Small intestine (tissue), 7 donors: Measurements from ENCODE around the gene IGFBP3. TPM values are rescaled to one million over a fixed set of nuclear protein-coding genes. Genes with fewer than 3 reads are reported as not detected.

Source experiments
- DNase-seq, 2 donors: peaks; one replicate each; pipeline versions ENCODE4 v3.0.0 to v3.0.0-alpha.2; 2013
- FAIRE-seq: peaks from 2 replicates; lab custom pipeline; 2012; peaks lifted over from hg19 to GRCh38; lab: Jason Lieb, UNC
- H3K27ac ChIP-seq, 3 donors: one replicate each; pipeline ENCODE4 v1.5.1; 2013; ENCODE audit warnings: low read length in 2 of 3, mild to moderate bottlenecking in 2 of 3, control low read depth in 1 of 3, inconsistent platforms in 1 of 3, low read depth in 1 of 3, moderate library complexity in 1 of 3
- H3K27me3 ChIP-seq, 3 donors: one replicate each; pipeline ENCODE4 v1.6.1; 2013; ENCODE audit warnings: low read length in 3 of 3, inconsistent platforms in 1 of 3; ENCODE audit not compliant: control insufficient read depth in 3 of 3, insufficient read depth in 3 of 3
- H3K36me3 ChIP-seq, 3 donors: one replicate each; pipeline ENCODE4 v1.6.1; 2013; ENCODE audit warnings: low read length in 3 of 3, inconsistent platforms in 1 of 3, low read depth in 1 of 3, mild to moderate bottlenecking in 1 of 3, moderate library complexity in 1 of 3; ENCODE audit not compliant: control insufficient read depth in 3 of 3, insufficient read depth in 2 of 3
- H3K4me1 ChIP-seq, 3 donors: one replicate each; pipeline ENCODE4 v1.6.1; 2013; ENCODE audit warnings: low read length in 2 of 3, inconsistent platforms in 1 of 3, low read depth in 1 of 3, mild to moderate bottlenecking in 1 of 3, moderate library complexity in 1 of 3; ENCODE audit not compliant: control insufficient read depth in 3 of 3, insufficient read depth in 2 of 3
- H3K4me3 ChIP-seq, 3 donors: one replicate each; pipeline ENCODE4 v1.5.1; 2013; ENCODE audit warnings: low read length in 3 of 3, control low read depth in 1 of 3, inconsistent platforms in 1 of 3, low read depth in 1 of 3, mild to moderate bottlenecking in 1 of 3, moderate library complexity in 1 of 3
- H3K9me3 ChIP-seq, 2 donors: one replicate each; pipeline ENCODE4 v1.6.1; 2013; ENCODE audit warnings: low read depth in 1 of 2, low read length in 1 of 2; ENCODE audit not compliant: control insufficient read depth in 2 of 2, insufficient read depth in 1 of 2
- WGBS, 3 donors: extraction: QIAGEN DNeasy Blood & Tissue Kit; methylation state at CpG; one replicate each; pipeline ENCODE4 v1.1.7; 2013; 5-methylcytosine and 5-hydroxymethylcytosine counted together
- polyA plus RNA-seq, 4 donors: library from polyadenylated mRNA; stranded (reverse) in 3 of 4; unstranded in 1 of 4; fragments of 200-250 nt in 3 of 4; fragments of 120-200 nt in 1 of 4; gene quantifications; one replicate each; pipeline versions ENCODE4 v1.2.1 to v1.2.3, GENCODE V29; 2013
- donor health status: healthy with polysubstance abuse.
- donor health status: control.
- donor health status: control.
- donor health status: Bipolar disorder and iron deficiency.
- donor health status: healthy.

Gene IGFBP3
- polyA plus RNA-seq, 4 donors: 1.6 to 108 (median 49.5) TPM

- Histone ChIP-seq H3K9me3 (no peaks in the 10 kb centered on the region), H3K4me3 (no peak overlapping the region), H3K27ac (no peak overlapping the region), H3K36me3 (peaks cover 0 to 23% (median 0%) of the 10 kb centered on the region in 3 donors), H3K4me1 (peaks cover 0 to 11% (median 0%) of the 10 kb centered on the region in 3 donors), H3K27me3 (peaks cover 0 to 25% (median 5%) of the 10 kb centered on the region in 3 donors)
- FAIRE-seq (no peak), DNase-seq (no peak)
- 71 to 83% (median 80%) methylated on average over 3 of the region's 3 CpGs for WGBS, 3 donors
Observed at GRCh38 chr7:45915606-45916005, 5.5 kb downstream of the IGFBP3 start.

DNA sequence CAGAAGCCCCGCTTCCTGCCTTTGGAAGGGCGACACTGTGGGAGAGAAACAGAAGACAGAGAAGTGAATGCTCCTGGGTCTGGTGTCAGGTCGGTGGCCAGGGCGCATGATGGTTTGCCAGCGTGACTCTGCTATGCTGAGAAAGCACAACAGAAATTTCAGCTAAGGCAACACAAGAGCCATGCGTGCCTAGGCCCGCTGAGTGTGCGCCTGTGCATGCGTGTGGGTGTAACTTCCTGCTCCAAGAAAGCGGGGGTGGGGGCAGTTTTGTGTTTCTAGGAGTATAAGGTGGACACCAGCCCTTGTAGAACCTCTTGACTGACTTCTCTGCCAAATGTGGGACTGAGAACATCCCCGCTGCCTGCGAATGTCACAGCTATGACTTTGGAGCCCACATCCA, 6.2 kb downstream of the IGFBP3 start:
- peaks cover 0 to 23% (median 0%) of the 10 kb centered on the region in 3 donors for H3K36me3 ChIP-seq
- peaks cover 0 to 6% (median 0%) of the 10 kb centered on the region in 3 donors for H3K4me1 ChIP-seq
- peaks cover 0 to 20% (median 5%) of the 10 kb centered on the region in 3 donors for H3K27me3 ChIP-seq
- DNase-seq: no peak
- 91% methylated on average over 12 of the region's 12 CpGs for WGBS, 3 donors
- H3K27ac ChIP-seq: no peak overlapping the region
- FAIRE-seq: no peak
- no peak overlapping the region for H3K4me3 ChIP-seq
- no peaks in the 10 kb centered on the region for H3K9me3 ChIP-seq

GRCh38 chr7:45912972-45913371, 8.1 kb downstream of the IGFBP3 start:
- 84 to 87% (median 86%) methylated on average over 7 of the region's 7 CpGs for WGBS, 3 donors
- no peak for FAIRE-seq

GRCh38 chr7:45911311-45911710, 9.8 kb downstream of the IGFBP3 start:
- H3K4me1 ChIP-seq: no peaks in the 10 kb centered on the region
- 89 to 91% (median 89%) methylated on average over 9 of the region's 9 CpGs for WGBS, 3 donors

More at GRCh38 chr7:45912972-45913371, 8.1 kb downstream of the IGFBP3 start:
- no peaks in the 10 kb centered on the region for H3K9me3 ChIP-seq
- no peak overlapping the region for H3K4me3 ChIP-seq
- peaks cover 0 to 3% (median 0%) of the 10 kb centered on the region in 3 donors for H3K4me1 ChIP-seq
- H3K27ac ChIP-seq: no peak overlapping the region
- H3K36me3 ChIP-seq: peaks cover 0 to 23% (median 0%) of the 10 kb centered on the region in 3 donors
- H3K27me3 ChIP-seq: peaks cover 0 to 4% (median 2%) of the 10 kb centered on the region in 3 donors
- no peak for DNase-seq

GRCh38 chr7:45910855-45911254, 10.2 kb downstream of the IGFBP3 start:
- no peak for FAIRE-seq
- Histone ChIP-seq H3K36me3 (peaks cover 0 to 16% (median 0%) of the 10 kb centered on the region in 3 donors), H3K9me3 (no peaks in the 10 kb centered on the region), H3K27ac (no peak overlapping the region), H3K4me1 (no peaks in the 10 kb centered on the region), H3K27me3 (no peaks in the 10 kb centered on the region), H3K4me3 (no peak overlapping the region)
- 71 to 86% (median 86%) methylated on average over 3 of the region's 3 CpGs for WGBS, 3 donors
- no peak for DNase-seq

More at GRCh38 chr7:45911311-45911710, 9.8 kb downstream of the IGFBP3 start:
- H3K4me3 ChIP-seq: no peak overlapping the region
- DNase-seq: no peak
- no peak for FAIRE-seq
- H3K36me3 ChIP-seq: peaks cover 0 to 19% (median 0%) of the 10 kb centered on the region in 3 donors
- H3K9me3 ChIP-seq: no peaks in the 10 kb centered on the region
- no peaks in the 10 kb centered on the region for H3K27me3 ChIP-seq
- no peak overlapping the region for H3K27ac ChIP-seq

DNA sequence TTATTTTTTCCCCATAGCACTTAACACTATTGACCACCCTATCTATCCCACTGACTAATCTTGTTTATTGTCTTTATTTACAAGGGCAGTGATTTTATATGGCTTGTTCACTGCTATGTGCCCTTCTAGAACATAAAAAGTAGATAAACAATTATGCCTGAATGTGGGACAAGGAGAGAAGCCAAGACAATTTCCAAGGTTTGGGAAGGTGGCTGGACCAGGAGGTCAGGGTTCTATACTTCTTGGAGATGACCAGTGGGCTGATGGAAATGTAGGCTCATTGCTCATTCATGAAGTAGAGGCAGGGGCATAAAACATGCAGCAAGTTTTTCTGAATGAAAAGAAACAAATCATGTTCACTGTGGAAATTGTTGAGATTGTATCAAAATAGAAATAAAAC, 11.5 kb downstream of the IGFBP3 start:
- peaks cover 0 to 8% (median 0%) of the 10 kb centered on the region in 3 donors for H3K36me3 ChIP-seq
- H3K9me3 ChIP-seq: no peaks in the 10 kb centered on the region
- H3K27me3 ChIP-seq: no peaks in the 10 kb centered on the region
- H3K4me1 ChIP-seq: no peaks in the 10 kb centered on the region
- DNase-seq (no peak), FAIRE-seq (no peak)
- no peak overlapping the region for H3K27ac ChIP-seq
- no peak overlapping the region for H3K4me3 ChIP-seq

DNA sequence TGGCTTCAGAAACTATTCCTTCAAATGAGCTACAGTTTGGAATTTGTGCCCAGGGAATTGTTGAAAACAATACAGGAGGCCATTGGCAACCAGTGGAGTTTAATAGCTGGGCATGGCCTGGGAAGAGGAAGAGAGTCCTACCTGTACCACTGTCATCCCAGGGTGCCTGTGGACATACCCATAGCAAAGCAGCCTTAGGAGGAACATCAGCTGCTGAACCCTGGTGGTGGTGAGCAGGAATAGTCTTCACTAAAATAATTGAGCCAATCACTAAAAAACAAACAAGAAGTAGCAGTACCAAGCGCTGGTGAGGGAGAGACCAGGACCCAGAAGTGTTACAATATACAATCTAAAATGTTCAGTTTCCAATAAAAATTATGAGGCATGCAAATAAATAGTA, 18.3 kb downstream of the IGFBP3 start:
- H3K36me3 ChIP-seq: no peaks in the 10 kb centered on the region
- FAIRE-seq (no peak), DNase-seq (no peak)

DNA sequence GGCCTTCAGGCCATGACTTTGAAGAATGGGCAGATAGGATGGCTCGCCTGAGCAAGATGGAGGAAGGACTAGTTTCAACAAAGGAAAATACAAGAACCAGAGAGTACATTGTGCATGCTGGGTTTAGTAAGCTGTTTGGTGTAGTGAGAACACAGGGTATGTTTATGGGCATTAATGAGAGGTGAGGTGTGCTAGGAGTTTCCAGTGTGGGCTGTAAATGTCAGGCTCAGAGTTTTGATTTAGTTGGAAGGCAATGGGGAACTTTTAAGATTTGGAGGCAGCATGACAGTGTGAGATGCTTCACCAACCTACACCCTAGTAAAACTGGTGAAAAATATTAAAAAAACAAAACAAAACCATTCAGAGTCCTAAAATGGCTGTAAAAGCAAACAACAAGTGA, 19.5 kb downstream of the IGFBP3 start:
- FAIRE-seq: no peak
- WGBS, 3 donors: 79 to 81% (median 79%) methylated on average over 1 of the region's 1 CpG

More for the DNA sequence above, 18.3 kb downstream of the IGFBP3 start:
- WGBS, 3 donors: 76 to 93% (median 86%) methylated on average over 1 of the region's 1 CpG
- H3K27me3 ChIP-seq: no peaks in the 10 kb centered on the region
- H3K9me3 ChIP-seq: no peaks in the 10 kb centered on the region
- H3K4me1 ChIP-seq: no peaks in the 10 kb centered on the region
- H3K4me3 ChIP-seq: no peak overlapping the region
- no peak overlapping the region for H3K27ac ChIP-seq

DNA sequence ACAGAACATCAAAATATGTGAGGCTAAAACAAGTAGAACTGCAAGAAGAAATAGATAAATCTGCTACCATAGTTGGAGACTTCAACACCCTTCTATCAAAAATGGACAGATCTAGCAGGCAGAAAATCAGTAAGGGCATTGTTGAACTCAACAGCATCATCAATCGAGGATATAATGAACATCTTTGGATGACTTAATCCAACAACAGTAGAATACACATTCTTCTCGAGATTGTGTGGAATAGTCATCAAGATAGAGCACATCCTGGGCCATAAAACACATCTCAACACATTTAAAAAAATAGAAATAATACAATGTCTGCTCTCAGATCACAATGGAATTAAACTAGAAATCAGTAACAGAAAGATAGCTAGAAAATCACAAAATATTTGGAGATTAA, 22.9 kb downstream of the IGFBP3 start:
- Histone ChIP-seq H3K4me1 (no peaks in the 10 kb centered on the region), H3K27ac (no peak overlapping the region), H3K9me3 (no peaks in the 10 kb centered on the region), H3K36me3 (no peaks in the 10 kb centered on the region), H3K4me3 (no peak overlapping the region), H3K27me3 (no peaks in the 10 kb centered on the region)
- WGBS, 3 donors: 57 to 70% (median 62%) methylated on average over 2 of the region's 2 CpGs
- FAIRE-seq (no peak), DNase-seq (no peak)

More for the DNA sequence above, 19.5 kb downstream of the IGFBP3 start:
- Histone ChIP-seq H3K9me3 (no peaks in the 10 kb centered on the region), H3K27ac (no peak overlapping the region), H3K4me1 (no peaks in the 10 kb centered on the region), H3K36me3 (no peaks in the 10 kb centered on the region), H3K27me3 (no peaks in the 10 kb centered on the region), H3K4me3 (no peak overlapping the region)
- no peak for DNase-seq
